Measurements from ENCODE around the gene OR2G6.

OR2G6 gene

DNA sequence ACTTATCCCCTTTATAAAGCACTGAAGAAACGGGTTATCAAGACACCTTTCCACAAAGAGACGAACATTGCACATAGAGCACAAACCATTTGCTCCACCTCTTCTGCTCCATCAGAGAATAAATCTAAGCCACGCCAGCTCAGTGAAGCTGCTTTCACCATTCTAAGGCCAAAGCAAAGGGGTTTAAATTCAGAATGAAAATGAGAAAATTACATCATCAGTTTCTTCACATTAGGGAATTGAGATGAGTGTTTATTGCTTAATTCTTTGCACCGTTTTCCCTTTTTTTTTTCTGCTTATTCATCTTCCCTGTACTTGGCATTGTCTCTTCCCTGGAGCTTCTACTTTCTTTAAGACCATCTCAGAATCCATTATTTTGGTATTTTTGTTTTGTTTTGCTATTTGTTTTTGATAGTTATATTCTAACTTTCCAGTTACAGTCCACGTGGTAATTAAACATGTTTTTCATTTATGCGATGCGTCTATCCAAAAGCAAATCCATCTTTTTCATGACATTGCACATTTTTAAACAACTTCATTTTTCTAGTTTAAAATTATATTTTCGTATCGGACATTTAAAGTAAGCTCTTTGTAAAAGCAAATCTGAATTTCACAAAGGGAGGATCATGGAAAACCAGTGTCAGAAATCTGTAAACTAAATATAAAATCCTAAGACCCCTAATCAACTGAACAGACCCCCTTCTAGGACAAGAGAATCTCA lies 68.5 kb downstream of the OR2G6 start:
- no peak for DNase-seq

All from CD4-positive, alpha-beta T cell treated with Interleukin-1 beta for 1 hour (primary cell).